GM19468 (cell line): Measurements from ENCODE around the gene ENPP1.
"Not testable (repeated sequence)": the region's sequence is repeated elsewhere in the genome, so short reads cannot be mapped to it uniquely, and the experiment has no call there.

ENCODE experiments used
- ATAC-seq: cut with Tn5 transposase; IDR thresholded peaks from one replicate; pipeline ENCODE4 v1.9.1; 2021; ENCODE audit warnings: mild to moderate bottlenecking, moderate library complexity, moderate number of reproducible peaks; ENCODE audit not compliant: unreplicated experiment; ENCODE audit errors: extremely low read depth

The ENPP1 gene

GRCh38 chr6:131909408-131910218 is 101.8 kb downstream of the ENPP1 start:
- peak; percentile 90 for ATAC-seq

GRCh38 chr6:131910219-131910589 is 102.4 kb downstream of the ENPP1 start:
- ATAC-seq = no peak

- no peak for ATAC-seq
These were observed 103.1 kb downstream of the ENPP1 start for GRCh38 chr6:131910956-131911355.

- no peak for ATAC-seq
These were observed 104.1 kb downstream of the ENPP1 start for GRCh38 chr6:131911951-131912350.

- ATAC-seq = no peak
These were observed 106.4 kb downstream of the ENPP1 start for GRCh38 chr6:131914234-131914633.

- ATAC-seq = peak; percentile 57
These were observed 107.3 kb downstream of the ENPP1 start for GRCh38 chr6:131914967-131915751.

- ATAC-seq = not testable (repeated sequence)
These were observed 108.4 kb downstream of the ENPP1 start for GRCh38 chr6:131916091-131916796.

- ATAC-seq = no peak
These were observed 109.0 kb downstream of the ENPP1 start for GRCh38 chr6:131916847-131917246.

- ATAC-seq = no peak
These were observed 109.5 kb downstream of the ENPP1 start for GRCh38 chr6:131917318-131917717.

- ATAC-seq = no peak
These were observed 110.2 kb downstream of the ENPP1 start for GRCh38 chr6:131917763-131918649.

- ATAC-seq = no peak
These were observed 111.0 kb downstream of the ENPP1 start for GRCh38 chr6:131918650-131919355.

- ATAC-seq = no peak
These were observed 112.8 kb downstream of the ENPP1 start for GRCh38 chr6:131920656-131921055.

- ATAC-seq = no peak
These were observed 115.5 kb downstream of the ENPP1 start for GRCh38 chr6:131923356-131923755.

- no peak for ATAC-seq
These were observed 117.2 kb downstream of the ENPP1 start for GRCh38 chr6:131924881-131925474.

GRCh38 chr6:131929264-131929663 is 121.4 kb downstream of the ENPP1 start:
- ATAC-seq = no peak

- ATAC-seq = no peak
These were observed 122.2 kb downstream of the ENPP1 start for GRCh38 chr6:131929976-131930375.

- no peak for ATAC-seq
These were observed 123.4 kb downstream of the ENPP1 start for GRCh38 chr6:131931063-131931750.

GRCh38 chr6:131936156-131936555 is 128.3 kb downstream of the ENPP1 start:
- ATAC-seq = no peak
